RPMI8226 (cell line): ENCODE results near the gene TSPAN32.

Experiments used
- DNase-seq: peaks from one replicate; pipeline ENCODE4 v3.0.0-alpha.2; 2015

The TSPAN32 gene

GRCh38 chr11:2301631-2302305 is at the start of gene TSPAN32, which contains the start of gene C11orf21:
Gene TSPAN32, plus strand, starts transcription at chr11:2302013. Its CDS starts 137 bp downstream, at chr11:2302150.
Gene C11orf21, minus strand, starts transcription at chr11:2301918. Its CDS starts 110 bp downstream, at chr11:2301808.
- peak; percentile 64 for DNase-seq

- no peak for DNase-seq
Observed at GRCh38 chr11:2252018-2252417, 49.8 kb upstream of the TSPAN32 start.

- DNase-seq = no peak
Observed at GRCh38 chr11:2256293-2256913, 45.4 kb upstream of the TSPAN32 start.

GRCh38 chr11:2256951-2257700 is 44.7 kb upstream of the TSPAN32 start:
- DNase-seq = no peak

GRCh38 chr11:2258501-2259465 is 43.0 kb upstream of the TSPAN32 start:
- no peak for DNase-seq

- no peak for DNase-seq
Observed at GRCh38 chr11:2259466-2259830, 42.4 kb upstream of the TSPAN32 start.

- DNase-seq = no peak
Observed at GRCh38 chr11:2259897-2260451, 41.8 kb upstream of the TSPAN32 start.

GRCh38 chr11:2260491-2261364 is 41.1 kb upstream of the TSPAN32 start:
- DNase-seq = no peak

GRCh38 chr11:2261436-2262230 is 40.2 kb upstream of the TSPAN32 start:
- DNase-seq = no peak

GRCh38 chr11:2262301-2263070 is 39.3 kb upstream of the TSPAN32 start:
- no peak for DNase-seq

GRCh38 chr11:2263071-2263565 is 38.7 kb upstream of the TSPAN32 start:
- no peak for DNase-seq

- DNase-seq = no peak
Observed at GRCh38 chr11:2263724-2264360, 38.0 kb upstream of the TSPAN32 start.

GRCh38 chr11:2264366-2265053 is 37.3 kb upstream of the TSPAN32 start:
- DNase-seq = no peak

- peak; percentile 73 for DNase-seq
Observed at GRCh38 chr11:2265396-2265795, 36.4 kb upstream of the TSPAN32 start.

- no peak for DNase-seq
Observed at GRCh38 chr11:2265854-2266585, 35.8 kb upstream of the TSPAN32 start.

- no peak for DNase-seq
Observed at GRCh38 chr11:2266586-2267305, 35.1 kb upstream of the TSPAN32 start.

GRCh38 chr11:2267306-2267850 is 34.4 kb upstream of the TSPAN32 start:
- DNase-seq = no peak
